HG03442 (cell line): ENCODE results near the gene MAP3K3.

Experiments
- ATAC-seq: cut with Tn5 transposase; IDR thresholded peaks from one replicate; pipeline ENCODE4 v1.9.1; 2021; ENCODE audit warnings: mild to moderate bottlenecking, moderate library complexity; ENCODE audit not compliant: unreplicated experiment

Gene MAP3K3

DNA sequence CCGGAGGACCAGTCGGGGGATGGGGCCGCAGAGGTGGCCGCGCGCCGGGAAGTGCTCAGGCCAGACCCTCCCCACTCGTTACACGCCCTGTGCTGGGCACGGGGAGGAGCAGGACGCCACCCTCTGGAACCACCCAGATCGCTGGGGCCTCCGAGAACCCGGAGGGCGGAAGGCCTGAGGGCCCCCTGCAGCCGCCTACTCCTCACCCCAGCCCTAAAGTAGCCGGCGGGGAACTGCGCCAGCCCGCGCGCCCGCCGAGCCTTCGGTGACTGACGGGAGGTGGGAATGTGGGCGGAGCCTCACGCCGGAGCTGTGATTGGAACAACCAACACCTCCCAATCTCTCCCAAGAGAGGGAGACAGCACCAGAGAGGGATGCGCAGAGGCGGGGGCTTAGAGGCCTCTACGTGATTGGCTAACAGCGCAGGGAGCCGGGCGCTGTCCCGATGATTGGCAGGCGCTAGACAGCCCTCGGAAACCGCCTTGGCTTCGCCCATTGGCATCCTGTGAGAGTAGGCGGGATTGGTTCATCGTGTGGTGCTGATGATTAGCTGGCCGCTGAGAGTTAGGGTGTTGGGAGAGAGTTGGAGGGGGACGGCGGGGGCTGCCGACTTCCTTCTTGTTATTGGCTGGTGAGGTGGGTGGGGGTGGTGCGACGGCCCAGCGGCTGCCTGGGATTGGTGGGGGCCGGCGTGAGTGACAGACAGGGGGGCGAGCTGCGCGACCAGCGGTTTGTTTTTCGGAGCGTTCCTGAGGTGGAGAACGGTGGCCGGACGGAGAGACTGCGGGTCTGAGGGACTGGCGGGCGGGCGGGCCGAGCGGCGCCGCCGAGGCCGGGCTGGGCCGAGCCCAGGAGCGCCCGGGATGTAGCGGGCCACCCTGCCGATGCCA, at the start of gene MAP3K3:
Gene MAP3K3, plus strand, starts transcription at position 734 of the 890 bp plus-strand sequence. CDS start 343 bp downstream, outside the sequence.
- ATAC-seq: peak; percentile 91

DNA sequence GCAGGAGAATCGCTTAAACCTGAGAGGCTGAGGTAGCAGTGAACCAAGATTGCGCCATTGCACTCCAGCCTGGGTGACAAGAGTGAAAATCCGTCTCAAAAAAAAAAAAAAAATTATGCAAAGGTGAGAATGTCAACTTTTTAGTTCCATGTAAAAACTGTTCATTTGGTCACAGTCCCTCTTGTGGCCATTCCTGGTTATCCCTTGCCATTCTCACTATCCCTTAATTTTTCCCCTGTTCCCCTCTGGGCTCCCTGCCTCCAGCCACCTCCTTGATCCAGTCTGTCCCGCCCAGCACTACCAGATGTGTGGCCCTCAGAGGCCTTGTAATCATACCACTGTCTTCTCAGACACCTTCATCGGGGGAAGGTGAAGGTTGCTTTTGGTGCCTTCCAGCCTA, 48.6 kb upstream of the MAP3K3 start:
- no peak for ATAC-seq

DNA sequence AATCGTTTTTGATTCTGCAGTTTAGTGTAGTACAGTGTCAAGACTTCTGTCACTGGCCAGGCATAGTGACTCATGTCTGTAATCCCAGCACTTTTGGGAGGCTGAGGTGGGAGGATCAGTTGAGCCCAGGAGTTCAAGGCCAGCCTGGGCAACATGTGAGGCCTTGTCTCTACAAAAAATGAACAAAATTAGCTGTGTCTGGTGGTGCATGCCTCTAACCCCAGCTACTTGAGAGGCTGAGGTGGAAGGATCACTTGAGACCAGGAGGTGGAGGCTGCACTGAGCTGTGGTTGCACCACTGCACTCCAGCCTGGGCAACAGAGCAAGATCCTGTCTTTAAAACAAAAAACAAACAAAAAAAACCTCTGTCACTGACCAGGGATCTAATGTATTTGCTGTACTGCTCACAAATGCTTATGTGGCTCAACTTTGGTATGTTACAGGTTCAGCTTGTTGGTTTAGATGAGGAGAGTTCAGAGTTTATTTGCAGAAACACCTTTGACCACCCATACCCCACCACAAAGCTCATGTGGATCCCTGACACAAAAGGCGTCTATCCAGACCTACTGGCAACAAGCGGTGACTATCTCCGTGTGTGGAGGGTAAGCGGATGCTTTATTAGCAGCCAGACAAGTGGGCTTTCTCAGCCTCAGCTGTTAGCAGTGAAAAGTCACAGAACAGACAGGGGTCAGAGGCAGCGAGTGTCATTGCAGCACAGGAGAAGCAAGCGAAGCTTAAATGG, 44.0 kb upstream of the MAP3K3 start:
- ATAC-seq: no peak

DNA sequence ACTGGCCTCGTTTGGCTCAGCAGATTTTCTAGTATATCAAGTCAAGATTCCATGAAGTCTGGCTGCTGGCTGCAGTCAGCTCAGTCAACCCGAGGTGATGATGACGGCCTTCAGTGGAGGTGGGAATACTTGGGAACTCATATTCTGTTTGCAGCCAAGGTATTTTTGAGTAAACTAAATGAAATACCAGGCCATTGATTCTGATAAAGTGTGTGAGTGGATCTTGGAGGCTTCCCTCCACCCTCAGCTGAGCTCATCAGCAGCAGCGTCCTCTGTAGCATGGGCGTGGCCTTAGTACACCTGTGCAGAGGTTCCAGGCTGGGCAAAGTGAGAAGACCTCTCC, 43.5 kb upstream of the MAP3K3 start:
- ATAC-seq: no peak

DNA sequence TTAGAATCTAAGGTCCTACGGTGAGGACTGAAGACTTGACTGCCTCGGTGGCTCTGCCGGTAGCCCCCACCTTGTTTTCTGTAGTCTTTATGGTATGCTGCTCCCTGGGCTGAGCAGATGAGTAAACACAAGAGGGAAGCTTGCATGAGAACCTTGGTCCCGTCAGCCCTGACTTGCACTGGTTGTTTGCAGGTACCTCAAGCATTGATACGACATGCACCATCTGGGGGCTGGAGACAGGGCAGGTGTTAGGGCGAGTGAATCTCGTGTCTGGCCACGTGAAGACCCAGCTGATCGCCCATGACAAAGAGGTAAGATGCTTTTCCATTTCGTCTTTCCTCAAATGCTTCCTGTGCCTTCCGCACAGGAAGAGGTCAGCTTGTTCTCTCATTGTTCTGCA, 42.6 kb upstream of the MAP3K3 start:
- ATAC-seq: no peak

DNA sequence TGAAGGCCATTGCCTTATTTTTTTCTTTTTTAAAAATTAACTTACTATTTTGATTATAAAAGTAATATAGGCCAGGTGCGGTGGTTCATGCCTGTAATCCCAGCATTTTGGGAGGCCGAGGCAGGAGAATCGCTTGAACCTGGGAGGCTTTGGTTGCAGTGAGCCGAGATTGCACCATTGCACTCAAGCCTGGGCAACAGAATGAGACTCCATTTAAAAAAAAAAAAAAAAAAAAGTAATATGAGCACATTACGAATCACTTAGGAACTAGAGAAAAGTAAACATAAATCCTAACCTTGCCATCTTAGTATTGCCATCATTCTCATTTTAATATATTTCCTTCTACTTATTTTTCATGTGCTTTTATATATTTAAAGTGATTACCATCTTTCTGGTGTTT, 34.4 kb upstream of the MAP3K3 start:
- no peak for ATAC-seq

DNA sequence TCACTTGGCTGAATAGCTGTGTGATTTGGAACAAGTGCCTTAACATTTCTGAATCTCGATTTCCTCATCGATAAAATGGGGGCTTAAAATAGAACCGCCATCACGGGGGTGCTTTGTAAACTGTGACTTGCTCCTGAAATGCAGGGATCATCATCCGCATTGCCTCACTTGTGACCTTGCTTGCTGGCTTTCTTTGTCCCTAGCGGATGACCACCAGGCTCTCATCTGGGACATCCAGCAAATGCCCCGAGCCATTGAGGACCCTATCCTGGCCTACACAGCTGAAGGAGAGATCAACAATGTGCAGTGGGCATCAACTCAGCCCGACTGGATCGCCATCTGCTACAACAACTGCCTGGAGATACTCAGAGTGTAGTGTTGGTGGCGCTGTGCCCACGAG, 33.4 kb upstream of the MAP3K3 start:
- no peak for ATAC-seq

DNA sequence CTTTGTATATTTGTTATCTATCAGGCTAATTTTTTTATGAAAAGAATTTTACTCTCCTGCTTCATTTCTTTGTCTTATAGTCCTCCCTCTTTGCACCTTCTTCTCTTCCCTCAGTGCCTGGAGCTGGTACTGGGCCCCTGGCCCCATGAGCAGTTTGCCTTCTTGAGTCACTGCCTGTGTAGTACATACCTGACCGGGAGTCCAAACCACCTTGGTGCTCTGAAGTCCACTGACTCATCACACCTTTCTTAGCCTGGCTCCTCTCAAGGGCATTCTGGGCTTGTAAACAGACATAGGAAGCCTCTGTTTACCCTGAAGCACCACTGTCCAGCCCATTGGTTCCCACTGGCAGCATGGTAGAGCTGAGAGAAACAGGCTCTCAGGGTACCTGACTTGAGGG, 32.6 kb upstream of the MAP3K3 start:
- no peak for ATAC-seq

DNA sequence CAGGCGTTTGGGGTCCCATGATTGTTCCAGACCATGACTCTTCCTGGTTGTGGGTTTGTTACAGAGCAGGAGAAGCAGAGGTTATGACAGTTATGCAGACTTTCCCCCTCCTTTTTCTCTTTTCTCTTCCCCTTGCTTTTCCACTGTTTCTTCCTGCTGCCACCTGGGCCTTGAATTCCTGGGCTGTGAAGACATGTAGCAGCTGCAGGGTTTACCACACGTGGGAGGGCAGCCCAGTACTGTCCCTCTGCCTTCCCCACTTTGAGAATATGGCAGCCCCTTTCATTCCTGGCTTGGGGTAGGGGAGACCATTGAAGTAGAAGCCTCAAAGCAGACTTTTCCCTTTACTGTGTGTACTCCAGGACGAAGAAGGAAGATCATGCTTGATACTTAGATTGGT, 29.4 kb upstream of the MAP3K3 start:
- no peak for ATAC-seq

DNA sequence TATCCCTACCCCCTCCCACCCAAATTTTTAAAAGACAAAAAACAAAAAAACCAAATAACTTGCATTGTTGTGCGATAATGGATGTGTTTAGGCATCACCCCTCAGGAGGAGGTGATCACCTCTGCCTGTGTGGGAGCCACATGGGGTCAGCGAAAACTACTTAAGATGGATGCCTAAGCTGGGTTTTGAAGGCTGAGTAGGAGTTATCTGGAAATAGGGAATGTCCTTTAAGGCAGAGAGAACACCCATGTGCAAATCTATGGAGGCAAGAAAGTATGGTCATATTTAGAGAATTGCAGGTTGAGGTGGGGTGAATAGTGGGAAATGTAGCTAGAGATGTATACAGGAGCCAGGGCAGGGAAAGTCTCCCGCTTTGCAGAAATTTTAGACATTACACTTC, 27.1 kb upstream of the MAP3K3 start:
- no peak for ATAC-seq

DNA sequence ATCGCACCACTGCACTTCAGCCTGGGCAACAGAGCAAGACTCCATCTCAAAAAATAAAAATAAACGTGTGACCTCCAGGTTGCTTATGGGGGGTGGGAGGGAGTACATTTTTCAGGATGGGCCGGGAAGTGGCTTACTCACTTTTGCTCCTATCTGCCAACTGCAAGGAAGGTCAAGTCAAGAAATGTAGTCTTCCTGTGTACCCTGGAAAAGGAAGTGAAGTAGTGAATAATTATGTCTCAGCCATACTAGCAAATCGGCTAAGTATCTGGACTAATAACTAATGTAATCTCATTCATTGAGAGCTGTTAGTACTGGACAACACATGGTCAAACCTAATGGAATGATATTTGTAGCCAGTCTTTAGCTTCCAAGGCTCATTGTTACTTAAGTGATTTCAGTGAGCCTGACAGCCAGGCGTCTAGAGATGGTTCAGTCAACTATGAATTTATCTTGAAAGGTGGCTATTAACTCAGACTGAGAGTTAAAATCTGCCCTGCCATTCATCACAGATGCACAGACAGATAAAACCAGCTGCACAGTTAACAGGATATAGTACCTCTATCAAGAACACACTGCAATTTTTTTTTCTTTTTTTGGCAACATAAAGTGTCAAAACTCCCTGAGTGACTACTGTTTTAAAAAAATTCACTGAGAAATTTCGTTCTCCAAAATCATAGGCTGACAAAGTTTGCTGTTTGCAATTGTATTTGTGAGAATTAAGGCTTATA, 25.2 kb upstream of the MAP3K3 start:
- ATAC-seq: no peak

DNA sequence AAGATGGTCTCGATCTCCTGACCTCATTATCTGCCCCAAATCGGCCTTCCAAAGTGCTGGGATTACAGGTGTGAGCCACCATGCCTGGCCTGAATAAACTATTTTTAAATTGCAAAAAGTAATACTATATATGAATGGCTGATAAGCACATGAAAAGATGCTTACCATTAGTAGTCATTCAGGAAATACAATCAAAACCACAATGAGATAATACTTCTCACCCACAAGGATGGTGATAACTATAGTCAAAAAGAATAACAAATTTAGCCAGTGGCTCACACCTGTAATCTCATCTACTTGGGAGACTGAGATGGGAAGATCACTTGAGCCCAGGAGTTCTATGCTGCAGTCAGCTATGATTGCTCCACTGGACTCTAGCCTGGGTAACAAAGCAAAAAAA, 23.9 kb upstream of the MAP3K3 start:
- no peak for ATAC-seq

DNA sequence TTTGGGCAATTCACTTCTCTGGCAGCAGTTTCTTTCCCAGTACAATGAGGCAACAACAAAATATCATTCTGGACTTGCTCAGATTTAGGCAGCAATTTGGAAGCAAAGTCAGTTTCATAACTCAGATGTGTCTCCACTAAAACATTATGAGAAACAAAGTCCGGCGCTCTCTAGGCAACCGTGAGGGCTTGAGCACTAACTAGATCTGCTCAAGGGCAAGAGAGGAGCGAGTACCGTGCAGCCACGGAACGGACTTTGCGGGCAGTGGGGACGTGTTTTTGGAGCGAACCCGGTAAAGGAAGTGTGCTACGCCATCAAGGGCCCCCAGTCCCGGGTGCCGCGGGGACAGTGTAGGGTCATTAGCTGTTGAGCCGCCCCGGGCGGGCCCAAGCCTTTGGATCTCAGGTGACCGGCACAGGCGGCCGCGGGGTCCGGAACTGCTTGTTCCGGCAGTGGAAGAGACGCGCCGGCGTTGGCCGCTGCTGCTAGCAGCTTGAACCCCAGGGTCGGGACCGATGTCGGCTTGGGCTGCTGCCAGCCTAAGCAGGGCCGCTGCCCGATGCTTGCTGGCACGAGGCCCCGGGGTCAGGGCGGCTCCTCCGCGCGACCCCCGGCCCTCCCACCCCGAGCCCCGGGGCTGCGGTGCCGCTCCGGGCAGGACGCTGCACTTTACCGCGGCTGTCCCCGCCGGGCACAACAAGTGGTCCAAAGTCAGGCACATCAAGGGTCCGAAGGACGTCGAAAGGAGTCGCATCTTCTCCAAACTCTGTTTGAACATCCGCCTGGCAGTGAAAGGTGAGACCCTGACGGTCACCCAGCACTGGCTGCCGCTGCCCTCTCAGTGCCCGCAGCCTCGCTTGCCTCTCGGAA, 21.4 kb upstream of the MAP3K3 start, which contains the start of gene TACO1:
Gene TACO1, plus strand, starts transcription at position 327 of the 870 bp plus-strand sequence. Its CDS starts 189 bp downstream, at position 516.
- peak; percentile 92 for ATAC-seq

DNA sequence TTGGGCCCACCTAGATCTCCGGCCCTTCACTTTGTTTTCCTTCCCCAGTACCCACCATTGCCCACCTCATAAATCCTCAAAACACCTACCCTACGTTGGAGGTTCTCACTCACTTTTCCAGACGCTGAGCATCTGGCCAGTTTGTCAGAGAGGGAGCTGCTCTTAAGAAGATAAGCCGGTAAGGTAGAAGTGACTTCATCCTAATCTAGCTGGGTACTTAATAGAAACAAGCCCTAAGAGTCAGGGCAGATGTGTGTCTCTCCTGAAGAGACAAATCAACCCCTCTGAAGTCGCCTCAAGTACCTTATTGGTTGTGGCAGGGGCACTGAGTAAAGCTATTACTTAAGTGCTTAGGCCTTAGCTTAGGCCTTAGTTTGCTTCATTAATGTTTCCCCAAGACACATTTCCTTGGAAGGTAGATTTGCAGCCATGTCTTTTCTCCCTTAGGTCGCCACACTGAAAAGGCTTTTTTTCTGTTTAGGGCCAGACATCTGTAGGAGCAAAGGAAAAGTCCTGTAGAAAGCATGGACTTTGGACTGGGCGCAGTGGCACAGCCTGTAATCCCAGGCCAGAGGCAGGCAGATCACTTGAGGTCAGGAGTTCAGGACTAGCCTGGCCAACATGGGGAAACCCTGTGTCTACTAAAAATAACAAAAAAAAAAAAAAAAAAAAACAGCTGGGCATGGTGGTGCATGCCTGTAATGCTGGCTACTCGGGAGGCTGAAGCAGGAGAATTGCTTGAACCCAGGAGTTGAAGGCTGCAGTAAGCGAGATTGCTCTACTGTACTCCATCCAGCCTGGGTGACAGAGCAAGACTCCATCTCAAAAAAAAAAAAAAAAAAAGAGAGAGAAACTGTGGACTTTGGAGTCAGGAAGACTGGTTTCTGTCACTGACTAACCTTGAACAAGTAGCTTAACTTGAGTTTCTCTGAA, 20.5 kb upstream of the MAP3K3 start:
- no peak for ATAC-seq

DNA sequence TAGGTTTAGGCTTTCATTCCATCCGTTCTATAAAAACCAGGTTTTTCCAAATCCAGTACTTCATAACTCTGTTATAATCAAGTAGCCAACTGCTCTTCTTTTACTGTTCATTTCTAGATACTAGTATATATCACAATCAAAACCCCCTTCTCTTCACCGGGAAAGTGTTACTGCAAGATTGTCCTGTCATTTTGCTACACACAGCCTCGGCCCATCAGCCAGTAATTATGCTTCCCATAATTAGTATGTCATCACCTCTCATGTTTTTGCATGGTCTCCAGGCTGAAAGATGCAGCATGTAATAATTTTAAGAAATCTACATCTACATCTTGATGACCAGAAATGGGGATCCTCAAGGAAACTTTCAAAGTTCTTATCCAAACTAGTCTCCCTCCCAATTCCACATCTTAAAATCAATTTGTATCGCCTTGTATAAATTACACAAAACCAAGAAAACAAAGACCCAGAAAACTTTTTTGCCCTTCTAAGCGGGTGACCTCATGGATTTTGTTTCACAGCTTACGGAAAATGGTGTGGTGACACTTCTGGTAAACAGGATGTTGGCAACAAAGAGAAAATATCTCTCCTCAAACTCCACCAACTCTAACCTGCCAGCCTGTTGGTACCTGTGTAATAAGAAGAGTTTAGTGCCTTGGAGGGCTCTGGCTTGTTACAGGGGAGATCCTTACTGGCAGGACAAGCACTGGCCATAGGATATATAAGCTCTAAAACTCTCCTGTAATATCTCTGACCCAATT, 12.2 kb upstream of the MAP3K3 start:
- ATAC-seq: no peak

DNA sequence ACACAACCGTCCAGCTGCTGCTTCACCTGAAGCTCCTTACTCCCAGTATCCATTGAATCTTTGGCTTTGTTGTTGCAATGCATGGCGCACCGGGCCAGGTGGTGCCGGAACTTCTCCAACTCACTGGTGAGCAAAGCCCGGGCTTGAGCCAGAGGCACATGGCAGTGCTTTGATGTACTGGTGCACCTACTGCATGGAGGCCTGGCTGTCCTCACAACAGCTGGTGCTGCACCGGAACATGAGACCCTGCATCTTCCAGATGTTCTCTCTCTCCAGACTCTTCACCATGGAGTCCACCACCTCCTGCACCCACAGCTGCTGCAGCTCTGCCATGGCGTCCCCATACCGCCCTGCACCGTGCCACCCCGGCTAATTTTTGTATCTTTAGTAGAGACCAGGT, 11.4 kb upstream of the MAP3K3 start:
- ATAC-seq: no peak

DNA sequence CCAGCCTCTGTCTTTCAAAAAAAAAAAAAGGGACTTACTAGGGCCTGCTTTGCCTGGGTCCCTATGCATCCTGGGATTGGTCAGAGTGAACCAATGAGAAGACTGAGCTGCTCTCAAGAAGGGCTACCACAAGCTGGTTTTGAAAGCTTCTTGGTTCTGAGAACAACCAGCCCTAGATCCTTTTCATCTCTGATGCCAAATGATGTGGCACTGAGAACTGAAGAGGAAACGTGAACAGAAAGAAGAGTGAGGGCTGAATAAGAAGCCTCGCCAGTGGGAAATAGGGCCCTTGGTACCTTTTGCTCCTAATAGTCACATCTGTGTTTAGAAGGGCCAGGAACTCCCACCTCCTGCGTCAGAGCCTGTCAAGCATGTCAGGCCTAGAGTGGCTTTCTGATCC, 10.9 kb upstream of the MAP3K3 start:
- ATAC-seq: no peak

DNA sequence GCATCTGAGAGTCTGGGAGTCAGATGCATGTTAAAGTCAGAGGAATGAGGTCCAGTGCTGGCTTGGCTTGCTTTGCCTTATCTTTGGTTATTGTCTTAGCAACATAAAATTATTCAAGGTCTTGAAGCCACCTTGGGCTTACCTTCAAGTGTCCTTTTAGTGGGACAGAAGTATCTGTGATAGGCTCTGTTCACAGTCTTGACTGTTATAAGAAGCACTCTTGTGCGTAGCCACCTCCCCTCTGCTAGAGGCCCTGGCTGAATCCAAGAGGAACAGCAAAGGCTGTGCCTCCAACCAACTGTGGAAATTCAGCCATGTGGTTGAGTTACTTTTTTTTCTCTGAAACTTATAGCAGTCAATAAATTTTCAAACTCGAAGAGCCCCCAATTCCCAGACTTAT, 8.6 kb upstream of the MAP3K3 start:
- no peak for ATAC-seq

DNA sequence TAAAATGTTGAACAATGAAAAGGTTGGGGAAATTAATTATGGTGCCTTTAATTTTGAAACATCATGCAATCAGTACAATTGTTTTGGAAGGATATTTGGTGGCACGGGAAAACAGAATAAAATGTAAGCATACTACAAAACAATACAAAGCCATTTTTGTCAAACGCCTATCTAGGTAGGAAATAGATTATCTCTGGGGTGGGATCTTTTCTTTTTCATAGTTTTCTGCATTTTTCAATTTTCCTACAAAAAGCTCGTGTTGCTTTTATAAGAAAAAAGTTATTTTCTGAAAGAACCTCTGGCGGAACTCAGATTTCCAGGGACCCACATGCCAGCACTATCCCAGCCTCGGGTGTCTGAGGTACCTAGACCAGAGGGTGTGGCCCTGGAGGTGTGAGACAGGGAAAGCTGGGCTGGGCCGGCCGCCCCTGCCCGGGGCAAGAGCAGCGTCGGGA, 961 bp upstream of the MAP3K3 start:
- no peak for ATAC-seq
